ENCODE results near the gene NDUFB6. TPM values are rescaled to one million over a fixed set of nuclear protein-coding genes. Genes with fewer than 3 reads are reported as not detected.

The NDUFB6 gene
- polyA plus RNA-seq, 2 donors = 26.2 to 37.4 TPM

DNA sequence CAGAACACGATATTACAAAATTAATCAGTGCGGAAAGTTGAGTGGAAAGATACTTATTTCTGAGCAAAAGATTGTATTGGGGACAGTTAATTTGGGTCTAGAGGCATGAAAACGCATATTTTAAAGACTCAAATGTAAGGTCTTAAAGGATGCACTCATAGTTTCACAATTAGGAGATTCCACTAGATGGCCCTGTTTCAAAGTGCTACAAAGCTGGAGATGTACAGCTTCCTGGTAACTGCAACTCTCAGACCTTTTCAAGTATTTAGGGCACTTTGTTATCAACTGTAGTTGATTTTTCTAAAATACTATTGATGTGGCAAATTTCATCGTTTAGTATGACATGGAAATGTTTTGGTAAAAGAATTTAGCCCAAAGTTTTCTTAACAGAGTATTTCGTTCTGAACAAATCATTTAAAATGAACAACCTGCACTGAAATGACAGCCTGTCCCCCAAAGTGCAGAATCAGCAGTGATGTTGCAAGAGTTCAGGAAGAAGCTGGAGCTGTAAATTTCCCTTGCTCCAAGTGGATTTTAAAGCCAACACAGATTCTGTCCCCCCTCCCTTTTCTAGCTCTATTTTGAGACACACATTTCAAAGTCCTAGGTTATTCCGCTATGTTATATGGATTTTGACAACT lies 16.2 kb upstream of the NDUFB6 start:
- H3K4me1 ChIP-seq (ENCODE audit: control insufficient read depth in 2 of 2, insufficient read depth in 2 of 2, low read length in 1 of 2) = no peaks in the 10 kb centered on the region
- no peaks in the 10 kb centered on the region for H3K27me3 ChIP-seq (ENCODE audit: control insufficient read depth in 1 of 2, insufficient read depth in 2 of 2, low read length in 2 of 2)
- H3K4me3 ChIP-seq (ENCODE audit: low read depth in 1 of 2, low read length in 2 of 2) = no peak overlapping the region
- H3K36me3 ChIP-seq (ENCODE audit: control insufficient read depth in 2 of 2, insufficient read depth in 2 of 2, low read length in 1 of 2) = no peaks in the 10 kb centered on the region
- H3K9me3 ChIP-seq (ENCODE audit: control insufficient read depth in 2 of 2, insufficient read depth in 1 of 2, low read depth in 1 of 2, low read length in 1 of 2) = no peaks in the 10 kb centered on the region
- 51 to 53% methylated on average over 6 of the region's 6 CpGs for WGBS, 2 donors
- H3K27ac ChIP-seq (ENCODE audit: low read depth in 2 of 2, low read length in 1 of 2) = no peak overlapping the region

- no peaks in the 10 kb centered on the region for H3K4me1 ChIP-seq (ENCODE audit: control insufficient read depth in 2 of 2, insufficient read depth in 2 of 2, low read length in 1 of 2)
- H3K36me3 ChIP-seq (ENCODE audit: control insufficient read depth in 2 of 2, insufficient read depth in 2 of 2, low read length in 1 of 2) = no peaks in the 10 kb centered on the region
- H3K27me3 ChIP-seq (ENCODE audit: control insufficient read depth in 1 of 2, insufficient read depth in 2 of 2, low read length in 2 of 2) = no peaks in the 10 kb centered on the region
- H3K27ac ChIP-seq (ENCODE audit: low read depth in 2 of 2, low read length in 1 of 2) = no peak overlapping the region
- no peak overlapping the region for H3K4me3 ChIP-seq (ENCODE audit: low read depth in 1 of 2, low read length in 2 of 2)
- H3K9me3 ChIP-seq (ENCODE audit: control insufficient read depth in 2 of 2, insufficient read depth in 1 of 2, low read depth in 1 of 2, low read length in 1 of 2) = no peaks in the 10 kb centered on the region
These were observed 14.9 kb upstream of the NDUFB6 start for GRCh38 chr9:32587901-32588300.

GRCh38 chr9:32584784-32585183 lies 11.8 kb upstream of the NDUFB6 start:
- Histone ChIP-seq H3K27me3 (ENCODE audit: control insufficient read depth in 1 of 2, insufficient read depth in 2 of 2, low read length in 2 of 2) (no peaks in the 10 kb centered on the region), H3K36me3 (ENCODE audit: control insufficient read depth in 2 of 2, insufficient read depth in 2 of 2, low read length in 1 of 2) (no peaks in the 10 kb centered on the region), H3K27ac (ENCODE audit: low read depth in 2 of 2, low read length in 1 of 2) (no peak overlapping the region), H3K4me1 (ENCODE audit: control insufficient read depth in 2 of 2, insufficient read depth in 2 of 2, low read length in 1 of 2) (no peaks in the 10 kb centered on the region), H3K4me3 (ENCODE audit: low read depth in 1 of 2, low read length in 2 of 2) (no peak overlapping the region), H3K9me3 (ENCODE audit: control insufficient read depth in 2 of 2, insufficient read depth in 1 of 2, low read depth in 1 of 2, low read length in 1 of 2) (no peaks in the 10 kb centered on the region)
- WGBS, 2 donors = 25 to 34% methylated on average over 2 of the region's 2 CpGs

GRCh38 chr9:32581512-32582143 lies 8.7 kb upstream of the NDUFB6 start:
- no peaks in the 10 kb centered on the region for H3K27me3 ChIP-seq (ENCODE audit: control insufficient read depth in 1 of 2, insufficient read depth in 2 of 2, low read length in 2 of 2)
- H3K4me3 ChIP-seq (ENCODE audit: low read depth in 1 of 2, low read length in 2 of 2) = no peak overlapping the region
- H3K27ac ChIP-seq (ENCODE audit: low read depth in 2 of 2, low read length in 1 of 2) = no peak overlapping the region
- no peaks in the 10 kb centered on the region for H3K4me1 ChIP-seq (ENCODE audit: control insufficient read depth in 2 of 2, insufficient read depth in 2 of 2, low read length in 1 of 2)
- 45% methylated on average over 3 of the region's 3 CpGs for WGBS, 2 donors
- no peaks in the 10 kb centered on the region for H3K9me3 ChIP-seq (ENCODE audit: control insufficient read depth in 2 of 2, insufficient read depth in 1 of 2, low read depth in 1 of 2, low read length in 1 of 2)
- no peaks in the 10 kb centered on the region for H3K36me3 ChIP-seq (ENCODE audit: control insufficient read depth in 2 of 2, insufficient read depth in 2 of 2, low read length in 1 of 2)

DNA sequence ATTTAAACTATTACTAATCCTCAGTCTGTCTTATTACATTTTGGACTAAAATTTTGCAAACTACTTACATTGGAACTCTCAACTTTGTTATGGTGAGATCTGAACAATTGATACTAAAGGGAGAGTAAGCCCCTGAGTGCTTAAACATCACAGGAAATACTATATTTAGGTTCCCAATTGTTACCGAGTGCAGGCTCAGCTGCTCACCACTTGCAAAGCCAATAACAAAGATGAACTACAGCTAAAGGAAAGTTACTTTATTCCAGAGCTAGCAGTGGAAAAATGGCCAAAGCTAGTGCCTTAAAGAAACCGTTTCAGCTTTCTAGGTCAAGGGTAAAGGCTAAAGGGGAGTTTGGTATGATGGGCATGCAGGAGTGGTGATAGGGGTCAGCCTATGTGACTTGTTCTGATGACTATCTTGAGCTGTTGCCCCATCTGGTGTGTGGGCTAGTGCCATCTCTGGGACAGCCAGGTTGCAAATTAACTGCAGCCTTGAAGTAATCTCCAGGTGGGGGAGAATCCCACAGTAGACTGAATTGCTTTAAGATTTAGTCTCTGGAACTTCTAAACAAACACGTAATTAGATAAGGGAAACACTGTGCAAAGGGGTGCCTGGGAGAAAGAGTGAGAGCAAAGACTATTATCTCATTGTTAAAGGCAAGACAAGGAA lies 7.8 kb upstream of the NDUFB6 start:
- Histone ChIP-seq H3K4me1 (ENCODE audit: control insufficient read depth in 2 of 2, insufficient read depth in 2 of 2, low read length in 1 of 2) (no peaks in the 10 kb centered on the region), H3K9me3 (ENCODE audit: control insufficient read depth in 2 of 2, insufficient read depth in 1 of 2, low read depth in 1 of 2, low read length in 1 of 2) (no peaks in the 10 kb centered on the region), H3K4me3 (ENCODE audit: low read depth in 1 of 2, low read length in 2 of 2) (no peak overlapping the region), H3K27me3 (ENCODE audit: control insufficient read depth in 1 of 2, insufficient read depth in 2 of 2, low read length in 2 of 2) (no peaks in the 10 kb centered on the region), H3K27ac (ENCODE audit: low read depth in 2 of 2, low read length in 1 of 2) (no peak overlapping the region), H3K36me3 (ENCODE audit: control insufficient read depth in 2 of 2, insufficient read depth in 2 of 2, low read length in 1 of 2) (no peaks in the 10 kb centered on the region)
- 18 to 25% methylated on average over 3 of the region's 3 CpGs for WGBS, 2 donors

- H3K4me3 ChIP-seq (ENCODE audit: low read depth in 1 of 2, low read length in 2 of 2) = no peak overlapping the region
- H3K4me1 ChIP-seq (ENCODE audit: control insufficient read depth in 2 of 2, insufficient read depth in 2 of 2, low read length in 1 of 2) = no peaks in the 10 kb centered on the region
- H3K9me3 ChIP-seq (ENCODE audit: control insufficient read depth in 2 of 2, insufficient read depth in 1 of 2, low read depth in 1 of 2, low read length in 1 of 2) = no peaks in the 10 kb centered on the region
- H3K27me3 ChIP-seq (ENCODE audit: control insufficient read depth in 1 of 2, insufficient read depth in 2 of 2, low read length in 2 of 2) = no peaks in the 10 kb centered on the region
- no peaks in the 10 kb centered on the region for H3K36me3 ChIP-seq (ENCODE audit: control insufficient read depth in 2 of 2, insufficient read depth in 2 of 2, low read length in 1 of 2)
- no peak overlapping the region for H3K27ac ChIP-seq (ENCODE audit: low read depth in 2 of 2, low read length in 1 of 2)
- WGBS, 2 donors = 18 to 21% methylated on average over 4 of the region's 4 CpGs
These were observed 6.9 kb upstream of the NDUFB6 start for GRCh38 chr9:32579706-32580331.

- no peaks in the 10 kb centered on the region for H3K36me3 ChIP-seq (ENCODE audit: control insufficient read depth in 2 of 2, insufficient read depth in 2 of 2, low read length in 1 of 2)
- no peaks in the 10 kb centered on the region for H3K9me3 ChIP-seq (ENCODE audit: control insufficient read depth in 2 of 2, insufficient read depth in 1 of 2, low read depth in 1 of 2, low read length in 1 of 2)
- no peak overlapping the region for H3K4me3 ChIP-seq (ENCODE audit: low read depth in 1 of 2, low read length in 2 of 2)
- no peaks in the 10 kb centered on the region for H3K27me3 ChIP-seq (ENCODE audit: control insufficient read depth in 1 of 2, insufficient read depth in 2 of 2, low read length in 2 of 2)
- H3K27ac ChIP-seq (ENCODE audit: low read depth in 2 of 2, low read length in 1 of 2) = no peak overlapping the region
- WGBS, 2 donors = 60 to 62% methylated on average over 5 of the region's 5 CpGs
- H3K4me1 ChIP-seq (ENCODE audit: control insufficient read depth in 2 of 2, insufficient read depth in 2 of 2, low read length in 1 of 2) = no peaks in the 10 kb centered on the region
These were observed 6.0 kb upstream of the NDUFB6 start for GRCh38 chr9:32578976-32579375.

DNA sequence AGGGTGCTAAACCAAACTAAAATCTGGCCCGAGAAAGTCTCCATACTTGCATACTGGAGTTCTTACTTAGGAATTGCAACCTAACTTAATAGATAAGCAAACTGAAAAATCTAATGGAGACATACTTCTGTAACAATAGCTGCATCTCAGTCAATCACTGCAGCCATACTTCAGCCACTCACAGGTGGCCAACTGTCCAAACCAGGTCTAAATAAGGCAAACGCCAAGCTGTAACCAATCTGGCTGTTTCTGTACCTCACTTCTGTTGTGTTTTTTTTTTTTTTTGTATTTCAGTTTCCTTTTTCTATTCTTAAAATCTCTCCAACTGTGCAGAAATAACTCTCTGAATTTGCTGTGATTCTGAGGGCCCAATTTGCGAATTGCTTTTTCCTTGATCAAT lies 4.4 kb upstream of the NDUFB6 start:
- no peaks in the 10 kb centered on the region for H3K9me3 ChIP-seq (ENCODE audit: control insufficient read depth in 2 of 2, insufficient read depth in 1 of 2, low read depth in 1 of 2, low read length in 1 of 2)

GRCh38 chr9:32574858-32575257 lies 1.9 kb upstream of the NDUFB6 start:
- Histone ChIP-seq H3K9me3 (ENCODE audit: control insufficient read depth in 2 of 2, insufficient read depth in 1 of 2, low read depth in 1 of 2, low read length in 1 of 2) (no peaks in the 10 kb centered on the region), H3K36me3 (ENCODE audit: control insufficient read depth in 2 of 2, insufficient read depth in 2 of 2, low read length in 1 of 2) (peaks cover 0 to 2% of the 10 kb centered on the region in 2 donors), H3K27ac (ENCODE audit: low read depth in 2 of 2, low read length in 1 of 2) (no peak overlapping the region), H3K27me3 (ENCODE audit: control insufficient read depth in 1 of 2, insufficient read depth in 2 of 2, low read length in 2 of 2) (no peaks in the 10 kb centered on the region), H3K4me1 (ENCODE audit: control insufficient read depth in 2 of 2, insufficient read depth in 2 of 2, low read length in 1 of 2) (peaks cover 0 to 2% of the 10 kb centered on the region in 2 donors), H3K4me3 (ENCODE audit: low read depth in 1 of 2, low read length in 2 of 2) (no peak overlapping the region)
- WGBS, 2 donors = 39 to 53% methylated on average over 1 of the region's 1 CpG

More for the DNA sequence above, 4.4 kb upstream of the NDUFB6 start:
- Histone ChIP-seq H3K4me1 (ENCODE audit: control insufficient read depth in 2 of 2, insufficient read depth in 2 of 2, low read length in 1 of 2) (no peaks in the 10 kb centered on the region), H3K36me3 (ENCODE audit: control insufficient read depth in 2 of 2, insufficient read depth in 2 of 2, low read length in 1 of 2) (no peaks in the 10 kb centered on the region), H3K27ac (ENCODE audit: low read depth in 2 of 2, low read length in 1 of 2) (no peak overlapping the region), H3K4me3 (ENCODE audit: low read depth in 1 of 2, low read length in 2 of 2) (no peak overlapping the region), H3K27me3 (ENCODE audit: control insufficient read depth in 1 of 2, insufficient read depth in 2 of 2, low read length in 2 of 2) (no peaks in the 10 kb centered on the region)
- WGBS, 2 donors = 80 to 83% methylated on average over 3 of the region's 3 CpGs
